GM18951 (cell line): ENCODE data around the gene GRAMD1C.

Experiments used
- POLR2A ChIP-seq: IDR thresholded peaks from 4 replicates; pipeline ENCODE4 v1.6.1; 2011; ENCODE audit warnings: mild to moderate bottlenecking; ENCODE audit not compliant: insufficient read length, insufficient read depth; ENCODE audit errors: extremely low read depth
- in situ Hi-C: fragments of 300-500 bp; cut with MboI; formaldehyde crosslinking; loops from one replicate; pipeline ENCODE4 v1.12.0; 2022; ENCODE audit warnings: low sequenced_read_pairs, mixed read lengths, inconsistent platforms; ENCODE audit not compliant: unreplicated experiment

Gene GRAMD1C

DNA sequence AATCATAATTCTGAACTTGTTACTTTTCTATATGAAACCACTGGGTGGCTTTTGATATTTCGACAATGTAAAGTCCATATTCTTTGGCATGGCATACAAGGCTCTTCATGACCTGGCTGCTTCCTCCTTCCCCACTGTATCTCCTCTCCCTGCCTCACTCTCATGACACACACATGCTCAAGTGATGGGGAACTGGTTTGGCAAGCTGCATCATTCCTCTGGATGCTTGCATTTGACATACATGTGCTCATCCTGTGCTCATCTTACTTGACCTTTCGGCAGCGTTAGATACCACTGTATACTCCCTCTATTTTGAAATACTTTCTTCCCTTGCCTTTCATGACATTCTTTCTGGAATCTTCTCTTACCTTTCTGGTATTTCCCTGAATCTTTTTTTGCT is 57.4 kb downstream of the GRAMD1C start:
- in situ Hi-C loops: no loop called here
- no peak for TF ChIP-seq POLR2A

DNA sequence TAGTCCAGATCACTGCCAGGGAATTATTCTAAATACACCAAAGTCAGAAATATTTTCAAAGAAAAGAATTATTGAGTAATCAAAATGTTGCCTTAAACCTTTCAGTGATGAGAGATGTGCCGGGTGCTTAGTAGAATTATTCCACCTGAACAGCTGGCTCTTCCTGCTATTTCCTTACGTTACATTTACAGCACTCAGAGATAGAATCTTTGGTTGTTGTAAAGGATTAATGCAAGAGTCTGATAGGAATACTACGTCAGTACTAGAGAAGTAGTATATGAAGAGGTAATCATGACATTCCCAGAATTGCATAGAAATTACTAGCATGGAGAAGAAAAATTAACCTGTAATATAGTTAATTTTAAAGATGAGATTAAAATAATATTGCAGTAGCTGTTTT is 58.3 kb downstream of the GRAMD1C start:
- no peak for TF ChIP-seq POLR2A
- in situ Hi-C loops: no loop called here

DNA sequence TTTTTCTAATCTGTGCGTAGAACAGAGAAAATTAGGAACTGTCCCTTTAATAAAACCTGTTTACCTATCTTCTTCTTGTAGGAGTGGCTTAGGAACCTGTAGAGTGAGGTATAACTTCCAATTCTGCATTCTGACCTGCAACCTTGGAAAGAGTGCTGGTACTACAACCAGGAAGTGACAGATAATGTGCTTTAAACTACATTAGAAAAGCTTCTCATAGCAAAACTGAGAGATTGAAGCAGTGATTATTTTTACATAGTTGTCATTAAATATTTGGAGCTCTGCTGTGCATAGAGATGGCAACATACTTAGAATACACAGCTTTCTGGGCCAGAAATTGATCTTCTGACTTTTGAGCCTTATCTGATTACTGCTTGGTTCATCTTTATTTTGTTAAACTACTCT is 58.8 kb downstream of the GRAMD1C start:
- no peak for TF ChIP-seq POLR2A
- in situ Hi-C loops: no loop called here

DNA sequence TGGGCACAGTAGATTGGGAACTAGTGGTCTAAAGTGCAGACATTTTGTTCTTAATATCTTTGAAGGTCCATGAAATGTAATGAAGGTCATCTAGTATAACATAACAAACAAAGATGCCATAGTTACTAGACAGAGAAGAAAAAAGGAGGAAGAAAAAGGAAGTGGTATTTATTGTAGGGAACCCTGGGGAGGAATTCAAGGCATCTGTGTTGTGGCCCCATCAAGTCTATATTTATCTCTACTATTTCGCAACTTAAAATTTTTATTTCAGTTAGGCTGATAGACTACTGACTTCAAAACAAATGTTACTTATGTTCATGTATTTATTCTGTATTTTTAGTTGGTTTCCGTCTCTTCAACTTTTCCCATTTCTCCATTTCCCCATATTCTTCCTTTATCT is 60.3 kb downstream of the GRAMD1C start:
- in situ Hi-C loops: no loop called here
- TF ChIP-seq POLR2A: no peak

DNA sequence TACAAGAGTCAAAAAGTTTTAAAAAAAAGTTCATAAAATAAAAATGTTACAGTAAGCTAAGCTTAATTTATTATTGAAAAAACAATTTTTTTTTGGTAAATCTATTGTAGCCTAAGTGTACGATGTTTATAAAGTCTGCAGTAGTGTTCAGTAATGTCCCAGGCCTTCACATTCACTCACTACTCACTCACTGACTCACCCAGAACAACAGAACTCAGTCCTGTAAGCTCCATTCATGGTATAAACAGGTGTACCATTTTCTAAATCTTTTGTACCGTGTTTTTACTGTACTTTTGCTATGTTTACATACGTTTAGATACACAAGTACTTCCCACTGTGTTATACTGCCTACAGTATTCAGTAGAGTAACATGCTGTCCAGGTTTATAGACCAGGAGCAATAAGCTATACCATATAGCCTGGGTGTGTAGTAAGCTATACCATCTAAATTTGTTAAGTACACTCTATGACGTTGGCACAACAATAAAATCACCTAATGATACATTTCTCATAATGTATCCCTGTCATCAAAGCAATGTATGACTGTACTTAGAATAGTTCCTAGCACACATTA is 68.1 kb downstream of the GRAMD1C start:
- TF ChIP-seq POLR2A: no peak
- in situ Hi-C loops: loop anchor here (5.0 kb wide), 1 partner anchor 64 kb away; no protein-coding TSS in a partner anchor

DNA sequence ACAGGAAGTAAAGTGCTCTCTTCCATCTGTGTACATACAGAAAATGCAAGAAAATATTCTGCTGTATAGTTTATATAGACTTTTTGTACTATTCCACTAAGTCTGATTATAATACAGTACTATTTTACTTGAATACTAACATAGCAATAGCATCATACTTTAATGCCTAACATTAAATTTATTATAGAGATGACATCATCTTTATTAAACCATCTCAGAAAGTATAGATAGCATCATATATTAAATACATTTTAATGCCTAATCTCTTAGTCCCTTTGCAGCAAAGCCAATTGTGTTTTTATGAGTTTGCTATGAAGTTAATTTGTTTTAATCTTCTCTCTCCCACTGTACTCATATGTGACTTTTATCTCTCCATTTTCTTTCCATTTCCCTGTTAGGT is 69.5 kb downstream of the GRAMD1C start:
- in situ Hi-C loops: loop anchor here (5.0 kb wide), 1 partner anchor 66 kb away; no protein-coding TSS in a partner anchor
- TF ChIP-seq POLR2A: no peak

DNA sequence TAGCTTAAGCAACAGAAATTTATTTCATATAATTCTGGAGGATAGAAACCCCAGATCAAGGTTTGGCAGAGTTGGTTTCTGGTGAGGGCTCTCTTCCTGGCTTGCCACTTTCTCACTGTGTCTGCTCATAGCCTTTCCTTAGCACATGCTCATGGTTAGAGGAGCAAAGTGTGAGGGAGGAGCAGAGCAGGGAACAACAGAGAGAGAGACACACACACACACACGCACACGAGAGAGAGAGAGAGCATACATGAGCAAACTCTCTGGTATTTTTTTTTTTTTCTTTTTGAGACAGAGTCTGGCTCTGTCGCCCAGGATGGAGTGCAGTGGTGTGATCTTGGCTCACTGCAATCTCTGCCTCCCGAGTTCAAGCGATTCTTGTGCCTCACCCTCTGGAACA is 72.4 kb downstream of the GRAMD1C start:
- no peak for TF ChIP-seq POLR2A
- in situ Hi-C loops: loop anchor here (5.0 kb wide), 1 partner anchor 179 kb away; no protein-coding TSS in a partner anchor

DNA sequence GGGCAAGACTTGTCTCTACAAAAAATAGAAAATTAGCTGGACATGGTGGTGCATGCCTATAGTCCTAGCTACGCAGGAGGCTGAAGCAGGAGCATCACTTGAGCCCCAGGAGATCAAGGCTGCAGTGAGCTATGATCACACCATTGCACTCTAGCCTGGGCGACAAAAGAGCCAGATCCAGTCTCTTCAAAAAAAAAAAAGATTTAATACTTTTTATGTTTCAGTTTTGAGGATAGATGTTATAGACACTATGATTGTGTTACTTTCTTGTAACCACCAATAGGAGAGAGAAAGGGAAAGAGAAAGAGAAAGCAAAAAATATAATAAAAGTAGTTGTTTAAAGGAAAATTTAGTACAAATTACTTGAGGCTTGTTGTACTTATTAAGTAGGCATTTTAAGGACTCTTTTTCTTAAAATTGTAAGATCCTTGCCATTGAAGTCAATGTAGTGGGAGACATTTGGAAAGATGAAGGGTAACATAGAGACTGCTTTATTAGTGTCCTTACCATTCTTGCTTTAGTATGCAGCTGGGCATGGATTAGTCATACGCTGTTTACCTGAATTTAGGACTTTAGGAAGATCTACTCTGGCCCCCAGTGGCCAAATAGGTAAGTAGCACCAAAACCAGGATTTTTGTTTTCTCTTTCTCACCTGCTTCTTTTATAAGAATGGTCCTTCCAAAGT is 74.1 kb downstream of the GRAMD1C start:
- no peak for TF ChIP-seq POLR2A
- in situ Hi-C loops: loop anchor here (5.0 kb wide), 1 partner anchor 180 kb away; no protein-coding TSS in a partner anchor

DNA sequence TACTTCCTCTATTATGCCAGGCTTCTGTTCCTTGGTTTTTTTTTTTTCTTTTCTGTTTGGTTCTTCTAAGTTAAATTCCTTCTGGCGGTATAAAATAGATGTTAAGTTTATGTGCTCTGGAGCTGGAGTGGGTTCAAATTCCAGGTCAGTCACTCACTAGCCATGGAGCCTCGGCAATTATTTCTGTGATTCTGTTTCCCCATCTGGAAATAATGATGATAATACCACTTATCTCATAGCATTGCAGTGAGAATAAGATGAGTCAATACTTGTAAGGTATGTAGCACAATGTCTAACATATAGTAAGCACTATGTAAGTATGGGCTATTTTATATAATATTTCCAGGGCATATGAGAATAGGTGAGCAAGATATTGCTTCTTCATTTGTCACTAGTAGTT is 76.1 kb downstream of the GRAMD1C start:
- in situ Hi-C loops: loop anchor here (5.0 kb wide), 1 partner anchor 182 kb away; no protein-coding TSS in a partner anchor
- no peak for TF ChIP-seq POLR2A

DNA sequence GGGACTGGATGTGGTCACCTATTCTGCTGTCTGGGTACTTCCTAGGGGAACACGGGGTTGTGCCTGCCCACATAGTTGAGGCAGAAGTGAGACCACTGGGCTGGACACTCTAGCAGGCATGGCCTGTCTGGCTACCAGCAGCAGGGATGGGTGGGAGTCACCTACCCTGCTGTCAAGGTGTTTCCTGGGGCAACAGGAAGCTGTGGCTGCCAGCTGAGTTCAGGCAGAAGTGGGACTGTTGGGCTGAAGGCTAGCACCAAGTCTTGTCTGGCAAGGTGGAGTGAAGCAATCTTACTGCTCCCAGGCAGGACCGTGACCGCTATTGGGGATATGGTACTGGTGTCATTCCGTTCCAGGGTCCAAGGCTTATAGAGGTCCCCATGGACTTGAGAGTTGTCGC is 89.0 kb downstream of the GRAMD1C start:
- in situ Hi-C loops: no loop called here
- no peak for TF ChIP-seq POLR2A

DNA sequence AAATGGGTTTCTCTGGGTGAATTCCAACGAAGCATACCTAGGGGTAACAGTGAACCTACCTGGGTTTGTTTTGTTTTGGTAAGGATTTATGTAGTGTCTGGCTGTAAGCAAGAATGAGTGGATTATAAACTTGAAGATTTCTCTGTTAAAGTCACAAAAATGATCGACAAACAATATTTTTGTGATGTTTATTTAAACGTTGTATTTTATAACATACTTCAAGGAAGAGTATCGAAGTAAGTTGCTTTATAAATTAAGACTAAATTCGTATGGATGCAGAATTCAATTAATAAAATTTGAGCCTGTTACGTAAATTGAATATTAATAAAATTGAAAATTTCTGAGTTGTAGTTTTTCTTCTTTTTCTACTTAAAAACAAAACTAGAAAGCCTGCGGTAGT is 108.2 kb downstream of the GRAMD1C start:
- in situ Hi-C loops: no loop called here
- no peak for TF ChIP-seq POLR2A

DNA sequence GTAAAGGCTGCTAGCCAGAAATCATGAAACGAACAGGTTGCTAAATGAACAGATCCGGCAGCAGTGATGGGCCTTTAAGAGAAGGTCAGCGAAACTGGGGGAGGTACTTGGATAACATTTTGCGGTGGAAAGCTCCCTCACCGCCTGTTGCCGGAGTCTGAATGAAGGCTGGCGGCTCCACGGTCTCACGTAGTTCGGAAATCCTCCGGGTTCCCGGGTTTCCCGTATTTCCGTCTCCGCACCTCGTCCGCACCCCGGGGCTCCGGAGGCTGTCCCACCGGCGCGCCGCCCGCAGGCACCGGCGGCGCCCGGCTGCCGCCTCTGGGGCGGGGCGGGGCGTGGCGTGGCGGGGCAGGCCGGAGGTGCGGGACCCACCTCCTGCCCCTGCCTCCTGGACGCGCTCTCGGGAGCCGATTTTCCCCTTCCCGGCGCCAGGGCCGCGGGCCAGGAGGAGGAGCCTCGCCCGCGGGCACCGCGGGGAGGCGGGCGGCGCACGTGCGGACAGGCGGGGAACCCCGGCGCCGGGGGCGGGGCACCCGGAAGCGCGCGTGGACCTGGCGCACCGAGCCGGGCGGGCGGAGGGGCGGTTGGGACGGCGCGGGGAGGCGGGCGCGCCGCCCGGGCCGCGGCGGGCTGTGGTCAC is 108.9 kb downstream of the GRAMD1C start, which contains the start of gene ZDHHC23:
TSS of gene ZDHHC23 (plus strand) at position 642 of the 643 bp plus-strand sequence. CDS start 790 bp downstream, outside the sequence.
- in situ Hi-C loops: no loop called here
- TF ChIP-seq POLR2A: peak; percentile 30

DNA sequence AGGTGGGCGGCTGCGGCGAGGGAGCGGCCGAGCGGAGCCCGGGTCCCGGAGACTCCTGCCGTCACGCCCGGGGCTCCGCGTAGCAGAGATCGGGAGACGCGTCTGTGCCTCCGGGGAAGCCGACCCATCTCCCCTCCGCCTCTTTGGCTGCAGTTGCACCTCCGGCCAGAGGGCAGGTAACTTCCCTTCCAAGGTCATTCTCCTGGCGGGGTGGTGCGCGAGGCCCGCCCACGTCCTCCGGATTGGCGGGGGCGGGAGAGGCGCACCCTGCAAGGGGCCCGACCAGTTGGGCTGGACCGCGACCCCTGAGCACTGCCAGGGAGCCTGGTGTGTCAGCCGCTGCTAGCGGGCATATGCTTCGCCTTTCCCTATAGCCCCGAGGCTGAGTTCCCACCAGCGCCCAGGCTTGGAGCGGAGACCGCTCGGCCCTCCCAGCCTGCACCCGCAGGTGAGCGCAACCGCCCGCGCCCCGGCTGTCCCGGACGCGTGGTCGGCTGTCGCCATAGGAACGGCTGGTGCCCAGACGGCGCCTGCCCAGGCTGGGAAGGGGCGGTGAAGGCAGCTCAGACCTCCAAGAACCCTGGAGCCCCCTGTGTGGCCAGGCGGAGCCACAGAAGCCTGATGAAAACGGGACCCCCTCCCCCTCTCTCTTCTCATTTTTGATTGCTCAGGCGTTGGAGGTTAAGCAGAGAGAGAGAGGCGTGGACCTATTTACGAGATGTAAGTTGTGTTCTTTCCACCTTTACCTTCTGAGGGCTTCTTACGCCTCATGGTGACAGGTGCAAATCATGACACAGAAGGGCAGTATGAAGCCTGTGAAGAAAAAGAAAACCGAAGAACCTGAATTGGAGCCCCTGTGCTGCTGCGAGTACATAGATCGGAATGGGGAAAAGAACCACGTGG is 109.7 kb downstream of the GRAMD1C start:
- TF ChIP-seq POLR2A: no peak
- in situ Hi-C loops: no loop called here

DNA sequence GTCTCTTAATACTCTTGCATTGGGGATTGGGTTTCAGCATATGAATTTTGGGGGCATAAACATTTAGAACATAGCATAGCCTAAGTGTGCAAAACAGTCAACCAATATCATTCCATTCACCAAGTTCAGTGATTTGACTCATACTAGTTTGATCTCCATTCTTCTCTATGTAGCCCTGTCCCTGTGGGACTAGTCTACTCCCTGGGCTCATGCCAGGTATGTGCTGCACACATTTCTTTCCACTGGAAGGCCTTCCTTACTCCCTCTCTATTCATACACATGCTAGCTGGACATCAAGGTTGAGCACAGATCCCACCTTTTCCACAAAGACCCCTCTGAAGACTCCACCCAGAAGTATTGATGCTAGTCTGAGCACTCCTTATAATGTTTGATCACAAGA is 114.3 kb downstream of the GRAMD1C start:
- in situ Hi-C loops: no loop called here
- no peak for TF ChIP-seq POLR2A
